K562 (cell line): ENCODE measurements around the gene FSCN2. TPM values are rescaled to one million over a fixed set of nuclear protein-coding genes. Genes with fewer than 3 reads are reported as not detected.

ENCODE experiments used
- ATF3 ChIP-seq, 2 experiments: fragments of 450-650 bp in 1 of 2; sonication (generic) in 1 of 2; formaldehyde crosslinking in 1 of 2; IDR thresholded peaks in 1 of 2; conservative IDR thresholded peaks in 1 of 2; 2 replicates each; pipeline versions ENCODE4 v1.6.1 to v1.8.1; 2016 to 2023; ENCODE audit warnings: mild to moderate bottlenecking in 2 of 2, moderate library complexity in 2 of 2, inconsistent platforms in 1 of 2, missing genetic modification reagents in 1 of 2
- CBX5 ChIP-seq: IDR thresholded peaks from 2 replicates; pipeline ENCODE4 v1.6.1; 2014; ENCODE audit warnings: low read depth, borderline replicate concordance
- CSDE1 ChIP-seq, 2 experiments: fragments of 450-650 bp; IDR thresholded peaks; 2 replicates each; pipeline ENCODE4 v1.6.1; 2016; ENCODE audit warnings: mild to moderate bottlenecking in 1 of 2
- GTF2A2 ChIP-seq: IDR thresholded peaks from 2 replicates; pipeline ENCODE4 v1.6.1; 2016; ENCODE audit warnings: mild to moderate bottlenecking, missing genetic modification characterization, missing compliant biosample characterization
- NFATC3 ChIP-seq: fragments of 450-650 bp; IDR thresholded peaks from 2 replicates; pipeline ENCODE4 v1.6.1; 2017; ENCODE audit warnings: mild to moderate bottlenecking
- OTX1 ChIP-seq: fragments of 450-650 bp; formaldehyde crosslinking; IDR thresholded peaks from 2 replicates; pipeline ENCODE4 v1.4.0; 2022; ENCODE audit warnings: mild to moderate bottlenecking
- POLR2G ChIP-seq: fragments of 200-400 bp; formaldehyde crosslinking; IDR thresholded peaks from 2 replicates; pipeline ENCODE4 v1.6.1; 2017; ENCODE audit warnings: low read depth, mild to moderate bottlenecking, antibody characterized with exemption, low read length, moderate library complexity
- SP2 ChIP-seq: IDR thresholded peaks from 2 replicates; pipeline ENCODE4 v1.6.1; 2011; ENCODE audit warnings: mild to moderate bottlenecking, low read depth, low read length, moderate library complexity; ENCODE audit not compliant: poor library complexity, severe bottlenecking; ENCODE audit errors: extremely low read depth
- XRCC3 ChIP-seq: fragments of 450-650 bp; IDR thresholded peaks from 2 replicates; pipeline ENCODE4 v1.6.1; 2017; ENCODE audit warnings: mild to moderate bottlenecking, moderate library complexity
- ZC3H8 ChIP-seq: fragments of 450-650 bp; IDR thresholded peaks from 2 replicates; pipeline ENCODE4 v1.6.1; 2017
- ZNF24 ChIP-seq: fragments of 450-650 bp; IDR thresholded peaks from 2 replicates; pipeline ENCODE4 v1.6.1; 2016
- ZNF79 ChIP-seq: fragments of 250-450 bp; sonication (Bioruptor Pico); IDR thresholded peaks from 2 replicates; pipeline ENCODE4 v1.4.0; 2020; ENCODE audit warnings: low read depth, mild to moderate bottlenecking, moderate library complexity
- polyA plus RNA-seq, 8 experiments: library from polyadenylated mRNA; depleted of rRNA in 4 of 8; stranded (reverse) in 5 of 8; unstranded in 3 of 8; fragments of >200 nt; fragmentation: Nextera tagmentation in 2 of 8; fragmentation: Illumina TruSeq in 1 of 8; extraction: Ambion mirVana in 2 of 8; extraction: Trizol in 1 of 8; gene quantifications; 2 replicates each; pipeline versions ENCODE4 v1.2.1 to v1.2.3, GENCODE V29; 2011 to 2014; ENCODE audit warnings: inconsistent platforms in 1 of 8, missing spikeins in 1 of 8
- total RNA-seq, 7 experiments: library from RNA; depleted of rRNA in 6 of 7; stranded (reverse); fragments of >200 nt in 6 of 7; fragmentation: Illumina TruSeq in 2 of 7; extraction: Trizol in 2 of 7; gene quantifications; 2 replicates each; pipeline versions ENCODE4 v1.2.1 to v1.2.3, GENCODE V29; 2011 to 2021; ENCODE audit warnings: low replicate concordance in 1 of 7

FSCN2 gene
- total and polyA plus RNA-seq, 9 of the 15 experiments (the other 6 are each of a cell fraction or from before 2014, with no cell fraction given) = 0.08 TPM; not detected in 8

GRCh38 chr17:81579821-81580321, 51.7 kb downstream of the FSCN2 start (continued):
- TF ChIP-seq ATF3 (IDR thresholded peaks at IDR 0.05) (0 out of 2 replicates have a peak, but pooled peaks have one; percentile 11), ATF3 (CRISPR knock-in tag; conservative IDR thresholded peaks at IDR 0.05) (no peak), POLR2G (0 out of 2 replicates have a peak, but pooled peaks have one; percentile 29), XRCC3 (no peak), CSDE1 (IDR thresholded peaks at IDR 0.05) (no peak), CBX5 (no peak), SP2 (no peak), NFATC3 (no peak), ZC3H8 (no peak), OTX1 (CRISPR knock-in tag) (no peak), ZNF79 (CRISPR knock-in tag) (no peak), GTF2A2 (tag) (no peak), ZNF24 (no peak)
